HG02852 (cell line): ENCODE data around the gene MSI2.

Source experiments
- ATAC-seq: cut with Tn5 transposase; IDR thresholded peaks from one replicate; pipeline ENCODE4 v1.9.1; 2021; ENCODE audit warnings: mild to moderate bottlenecking, moderate library complexity; ENCODE audit not compliant: unreplicated experiment

The MSI2 gene

DNA sequence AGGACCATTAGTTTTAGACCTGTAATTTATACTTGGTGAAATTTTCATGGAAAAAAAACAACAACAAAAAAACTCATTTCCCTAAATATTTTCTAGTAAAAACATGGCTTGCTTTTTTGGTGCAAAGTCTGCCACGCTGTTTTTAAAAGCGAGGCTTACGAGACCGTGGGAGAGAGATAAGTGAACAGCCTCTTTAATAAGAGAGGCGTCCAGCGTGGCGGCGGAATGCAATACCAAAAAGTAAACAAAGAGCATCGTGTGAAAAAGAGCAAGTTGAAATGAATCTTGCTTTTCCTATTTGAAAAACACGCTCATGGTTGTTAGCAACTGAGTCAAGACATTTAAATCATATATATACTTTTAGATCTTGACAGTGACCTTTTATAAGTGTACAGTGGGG is 10.5 kb upstream of the MSI2 start:
- ATAC-seq, result no peak

DNA sequence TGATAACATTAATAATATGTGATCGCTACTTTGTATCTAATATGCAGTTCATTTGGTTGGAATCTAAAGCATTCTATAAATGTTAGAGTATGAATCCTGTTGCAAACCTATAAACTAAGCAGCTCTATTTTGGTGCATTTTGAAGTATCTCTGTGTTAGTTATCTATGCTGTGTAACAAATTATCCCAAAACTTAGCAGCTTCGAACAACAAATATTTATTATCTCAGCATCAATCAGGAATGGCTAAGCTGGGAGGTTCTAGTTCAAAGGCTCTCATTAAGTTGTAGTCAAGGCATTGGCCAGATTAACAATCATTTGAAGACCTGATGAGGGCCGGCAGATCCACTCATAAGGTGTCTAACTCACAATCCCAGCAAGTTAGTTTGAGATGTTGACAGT is 10.1 kb upstream of the MSI2 start:
- no peak for ATAC-seq

DNA sequence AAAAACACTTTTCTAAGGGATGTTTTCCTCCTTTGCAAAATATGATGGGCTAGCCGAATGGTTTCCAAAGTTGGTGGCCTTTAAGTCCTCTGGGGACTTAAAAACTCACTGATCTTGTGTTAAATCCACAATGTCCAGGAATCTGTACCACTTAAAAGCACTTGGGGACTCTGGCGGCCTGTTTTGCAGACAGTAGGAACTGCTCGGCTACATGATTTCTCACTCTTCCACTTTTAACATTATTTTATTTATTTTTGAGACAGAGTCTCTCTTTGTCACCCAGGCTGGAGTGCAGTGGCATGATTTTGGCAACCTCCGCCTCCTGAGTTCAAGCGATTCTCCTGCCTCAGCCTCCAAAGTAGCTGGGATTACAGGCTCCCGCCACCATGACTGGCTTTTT is 9.1 kb upstream of the MSI2 start:
- ATAC-seq, result no peak

DNA sequence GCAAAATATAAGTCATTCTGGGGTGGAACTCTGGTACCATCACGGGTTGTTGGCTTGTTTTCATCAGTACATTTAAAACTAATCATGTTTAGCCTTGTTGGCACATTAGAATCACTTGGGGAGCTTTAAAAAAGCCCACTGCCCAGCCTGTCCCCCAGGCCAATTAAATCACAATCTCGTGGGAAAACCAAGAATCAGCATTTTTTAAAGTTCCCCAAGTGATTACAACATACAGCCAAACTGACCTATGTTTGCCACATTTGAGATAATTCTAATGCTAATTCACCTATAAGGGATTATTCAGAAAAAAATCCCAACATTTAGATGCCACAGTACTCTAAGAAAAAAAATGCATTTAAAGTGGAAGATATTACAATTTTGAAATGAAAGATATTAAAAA is 8.4 kb upstream of the MSI2 start:
- no peak for ATAC-seq

DNA sequence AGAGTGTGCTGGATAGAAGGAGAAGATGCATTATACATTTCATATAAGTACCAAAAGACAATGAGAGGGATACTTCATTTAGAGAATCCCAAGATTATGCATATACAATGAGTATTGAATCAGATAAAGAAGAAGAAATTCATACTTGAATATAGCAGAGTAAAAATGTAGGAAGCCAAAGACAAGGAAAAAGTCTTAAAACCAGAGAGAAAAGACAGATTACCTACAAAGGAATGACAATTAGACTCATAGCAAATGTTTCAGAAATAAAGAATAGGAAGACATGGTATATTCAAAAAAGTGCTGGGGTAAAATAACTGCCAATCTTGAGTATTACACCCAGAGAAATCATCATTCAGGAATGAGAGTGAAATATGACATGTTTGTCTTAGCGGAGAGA is 6.8 kb upstream of the MSI2 start:
- no peak for ATAC-seq

DNA sequence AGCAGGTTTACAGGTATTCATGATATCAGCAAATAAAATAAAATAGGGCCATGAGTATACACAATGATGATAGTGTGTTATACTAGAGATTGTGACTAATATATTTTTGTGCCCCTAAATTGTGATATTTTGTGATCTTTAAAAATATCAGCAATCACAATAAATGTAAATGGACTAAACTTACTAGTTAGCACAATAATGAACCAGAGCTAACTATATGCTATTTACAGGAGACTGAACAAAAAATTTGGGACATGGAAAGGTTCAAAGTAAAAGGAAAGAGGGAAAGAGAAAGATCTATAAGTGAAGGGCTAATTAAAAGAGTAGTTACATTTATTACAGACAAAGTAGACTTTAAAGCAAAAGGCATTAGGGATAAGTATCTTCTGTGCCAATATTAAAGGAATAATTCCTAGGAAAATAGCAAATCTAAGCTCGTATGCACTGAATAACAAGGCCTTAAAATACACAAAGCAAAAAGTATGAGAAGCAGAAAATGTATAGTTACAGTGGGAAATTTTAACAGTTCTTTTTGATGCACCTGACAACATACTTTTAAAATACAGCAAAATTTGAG is 5.0 kb upstream of the MSI2 start:
- no peak for ATAC-seq

DNA sequence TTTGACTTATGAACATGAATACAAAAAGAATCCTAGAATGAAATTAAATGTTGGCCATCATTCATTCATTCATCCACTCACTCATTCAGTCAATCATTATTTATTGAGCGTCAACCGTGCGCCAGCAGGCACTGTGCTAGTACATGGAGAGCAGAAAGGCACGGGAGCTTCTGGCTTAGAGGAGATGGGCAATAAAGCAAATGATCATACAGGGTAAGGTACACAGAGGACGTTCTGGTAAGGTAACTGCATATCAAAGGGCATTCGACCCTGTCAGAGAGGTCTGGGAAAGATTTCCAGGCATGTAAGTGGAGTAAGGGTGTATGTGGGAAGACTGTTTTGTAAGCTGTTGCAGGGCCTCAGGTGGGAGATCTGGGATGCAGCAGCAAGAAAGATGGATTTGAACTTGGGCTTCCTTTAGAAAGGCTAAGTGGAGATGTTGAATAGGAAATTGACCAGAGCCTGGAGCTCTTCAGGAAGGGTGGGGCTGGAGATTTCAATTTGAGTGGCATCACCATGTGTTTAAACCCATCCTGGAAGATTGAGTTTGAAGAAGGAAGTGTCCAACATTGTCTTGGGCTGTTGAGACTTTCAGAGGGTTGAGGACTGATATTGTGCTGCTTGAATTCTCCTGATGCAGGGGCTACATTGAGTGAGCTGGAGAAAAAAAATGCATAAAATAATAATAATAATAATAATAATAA is 2.8 kb upstream of the MSI2 start:
- no peak for ATAC-seq

DNA sequence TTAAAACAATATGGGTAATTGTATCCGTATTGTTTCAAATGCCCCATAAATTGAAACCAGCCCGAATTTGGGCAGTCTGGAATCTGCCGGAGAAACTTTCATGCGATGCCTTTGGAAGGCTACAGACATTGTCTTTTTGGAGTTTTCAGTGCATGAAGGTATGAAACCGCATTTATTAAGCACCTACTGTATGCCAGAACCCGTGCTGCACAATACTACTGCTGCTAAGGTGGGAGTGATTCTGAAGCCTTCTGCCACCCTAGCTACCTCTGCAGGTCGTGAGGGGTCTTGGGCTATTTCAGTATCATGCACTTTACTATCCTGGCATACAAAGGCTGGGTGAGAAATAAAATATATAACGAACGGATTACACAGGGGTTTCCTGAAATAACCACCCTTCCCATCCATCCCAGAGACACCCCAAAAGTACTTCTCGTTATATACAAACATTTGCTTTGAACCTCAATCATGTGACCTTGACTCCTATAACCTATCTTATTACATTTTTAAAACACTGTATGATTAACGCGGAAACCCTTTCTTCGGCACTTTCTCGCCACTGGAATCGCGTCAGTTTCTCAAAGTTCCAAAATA is 1.0 kb upstream of the MSI2 start:
- no peak for ATAC-seq

DNA sequence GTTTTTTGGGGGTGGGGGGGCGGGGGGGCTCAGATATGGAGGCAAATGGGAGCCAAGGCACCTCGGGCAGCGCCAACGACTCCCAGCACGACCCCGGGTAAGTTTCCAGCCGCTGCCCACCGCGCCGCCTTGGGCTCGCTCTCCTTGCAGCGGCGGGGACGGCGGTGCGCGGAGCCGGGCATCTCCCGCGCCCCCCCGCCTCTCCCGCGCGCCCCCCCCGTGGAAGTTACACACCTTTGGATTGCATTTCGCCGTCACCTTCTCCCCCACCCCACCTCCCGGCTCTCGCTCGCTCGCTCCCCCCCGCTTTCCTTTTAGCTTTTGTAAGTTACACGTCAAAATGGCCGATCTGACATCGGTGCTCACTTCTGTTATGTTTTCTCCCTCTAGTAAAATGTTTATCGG is 387 bp downstream of the MSI2 start:
- ATAC-seq, result peak; percentile 10

DNA sequence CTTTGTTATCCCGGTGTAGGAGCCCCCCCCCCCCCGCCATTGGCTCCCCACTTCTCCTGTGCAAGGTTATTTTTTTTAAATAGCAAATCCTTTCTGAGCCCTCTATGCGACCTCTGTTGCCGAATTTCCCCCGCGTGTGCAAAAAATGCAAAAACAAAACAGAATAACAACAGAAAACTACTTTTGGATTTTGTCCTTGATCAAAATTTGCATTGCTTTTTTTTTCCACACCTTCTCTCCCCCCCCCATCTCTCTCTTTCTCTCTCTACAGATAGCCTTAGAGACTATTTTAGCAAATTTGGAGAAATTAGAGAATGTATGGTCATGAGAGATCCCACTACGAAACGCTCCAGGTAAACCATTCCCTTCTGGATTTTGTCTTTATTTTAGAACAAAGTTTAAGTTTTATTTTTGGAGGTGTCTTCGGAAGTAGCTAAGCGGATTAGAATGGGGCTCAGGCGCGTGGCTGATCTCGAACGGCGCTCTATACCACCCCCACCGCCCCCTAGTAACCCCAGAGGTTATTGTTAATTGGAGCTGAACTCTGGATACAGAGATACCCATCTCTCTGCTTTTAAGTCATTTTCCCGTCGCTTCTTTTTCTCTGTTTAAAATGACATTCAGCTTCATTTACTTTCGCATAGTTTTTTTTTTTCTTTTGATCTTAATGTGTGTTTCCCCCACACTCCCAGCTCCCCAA is 1.0 kb downstream of the MSI2 start:
- ATAC-seq, result no peak

DNA sequence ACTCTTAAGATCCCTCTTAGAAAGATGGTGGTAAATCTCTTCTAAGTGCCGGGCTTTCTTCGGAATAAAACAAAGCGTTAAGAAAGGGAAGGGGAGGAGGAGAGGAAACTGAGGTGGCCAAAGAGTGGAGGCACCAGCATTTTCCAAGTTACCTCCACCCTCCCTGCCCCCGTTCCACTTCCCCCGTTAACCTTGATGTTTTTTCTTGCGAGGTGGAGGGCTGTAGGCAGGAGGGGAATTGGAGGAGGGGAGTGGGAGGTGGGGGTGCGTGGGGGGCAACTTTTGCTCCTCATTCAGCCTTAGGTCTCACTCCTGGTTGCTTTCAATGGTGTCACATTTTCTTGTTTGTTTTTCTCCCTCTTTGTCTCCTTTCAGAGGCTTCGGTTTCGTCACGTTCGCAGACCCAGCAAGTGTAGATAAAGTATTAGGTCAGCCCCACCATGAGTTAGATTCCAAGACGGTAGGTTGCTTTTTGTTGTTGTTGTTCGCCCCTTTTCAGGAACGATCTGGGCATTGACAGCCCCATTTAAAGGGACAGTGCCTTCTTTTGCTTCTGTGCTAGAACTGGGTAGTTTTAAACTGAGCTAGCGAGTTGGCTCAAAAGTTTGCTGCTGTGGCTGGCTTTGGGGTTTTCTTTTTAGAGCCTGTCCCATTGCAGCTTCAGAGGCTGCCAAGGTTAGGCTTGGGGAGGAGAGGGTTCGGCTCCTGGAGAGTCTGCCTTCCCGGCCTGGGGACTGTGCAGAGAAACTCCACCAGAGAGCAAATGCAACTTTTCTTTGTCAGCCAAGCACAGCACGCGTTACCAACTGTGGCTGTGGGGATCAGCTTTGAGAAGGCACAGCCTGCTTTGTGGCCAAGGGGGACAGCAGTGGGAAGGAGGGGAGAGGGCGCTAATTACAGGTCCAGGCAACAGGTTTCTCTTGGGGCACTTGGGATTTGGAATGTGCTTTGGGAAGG is 1.9 kb downstream of the MSI2 start:
- ATAC-seq, result no peak

DNA sequence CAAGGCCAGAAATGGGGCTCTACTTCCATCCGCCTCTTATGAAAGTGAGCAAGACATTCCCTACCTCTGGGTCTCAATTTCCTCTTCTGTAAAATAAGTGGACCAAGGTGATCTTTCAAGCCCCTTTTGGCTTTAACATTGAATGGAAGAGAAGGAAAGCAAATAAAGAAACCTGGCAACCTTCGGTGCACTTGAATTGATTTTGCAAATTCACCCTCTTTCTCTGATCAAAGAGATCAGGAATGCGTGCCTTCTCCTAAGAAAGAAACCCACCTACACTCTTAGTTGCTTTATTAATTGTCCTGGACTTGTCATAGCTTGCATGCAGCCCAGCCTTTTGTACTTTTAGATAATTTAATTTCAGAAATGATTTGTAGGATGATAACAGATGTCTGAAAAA is 3.0 kb downstream of the MSI2 start:
- no peak for ATAC-seq

DNA sequence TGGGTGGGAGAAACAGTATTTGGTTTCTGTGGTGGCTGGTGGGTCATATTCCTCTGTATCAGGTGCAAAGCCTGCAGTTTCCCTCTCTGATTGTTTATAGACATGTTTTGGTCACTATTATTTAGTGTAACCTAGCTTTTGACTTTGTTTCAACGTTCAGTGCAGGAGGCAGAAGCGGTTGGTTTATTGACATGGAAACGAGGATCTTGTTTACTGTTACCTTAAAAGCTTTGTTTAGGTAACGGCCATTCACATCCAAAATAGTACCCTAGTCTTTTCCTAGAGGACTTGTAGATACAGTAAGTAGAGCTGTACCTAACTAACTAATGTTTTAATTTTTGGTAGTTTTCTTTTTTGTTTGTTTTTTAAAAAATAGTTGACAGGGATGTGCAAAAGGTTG is 3.5 kb downstream of the MSI2 start:
- no peak for ATAC-seq

DNA sequence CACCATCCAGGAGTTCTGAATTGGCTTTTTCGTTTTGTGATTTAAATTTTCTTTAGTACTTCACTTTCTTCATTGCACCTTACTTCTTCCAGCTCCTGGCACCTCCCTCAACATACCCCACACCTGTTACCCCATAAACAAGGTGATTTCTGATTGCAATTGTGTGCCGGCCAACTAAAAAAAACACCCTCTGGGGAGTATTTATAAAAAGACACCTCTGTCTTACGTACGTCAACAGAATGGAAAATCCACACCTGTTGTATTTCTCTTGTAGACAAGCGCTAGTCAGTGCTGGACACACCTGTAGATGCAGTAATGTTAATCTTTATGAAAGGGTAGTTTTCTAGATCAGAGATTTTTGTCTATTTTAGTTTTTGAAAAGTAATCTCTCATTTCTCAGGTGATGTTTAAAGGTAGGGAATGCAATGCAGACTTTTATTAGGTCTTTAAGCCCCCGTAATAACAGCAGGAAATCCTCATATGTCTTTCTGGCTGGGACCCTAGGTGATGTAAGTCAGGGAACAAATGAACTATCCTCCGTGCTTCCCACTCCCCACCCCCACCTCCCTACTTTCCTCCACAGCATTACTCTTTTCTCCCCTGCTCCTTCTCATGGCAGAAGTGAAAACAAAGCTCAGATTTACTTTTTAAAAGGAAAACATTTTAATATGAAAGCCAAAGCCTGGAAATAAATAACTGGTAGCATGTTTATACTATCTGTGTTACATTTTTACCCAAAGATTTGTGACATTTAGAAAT is 4.2 kb downstream of the MSI2 start:
- no peak for ATAC-seq

DNA sequence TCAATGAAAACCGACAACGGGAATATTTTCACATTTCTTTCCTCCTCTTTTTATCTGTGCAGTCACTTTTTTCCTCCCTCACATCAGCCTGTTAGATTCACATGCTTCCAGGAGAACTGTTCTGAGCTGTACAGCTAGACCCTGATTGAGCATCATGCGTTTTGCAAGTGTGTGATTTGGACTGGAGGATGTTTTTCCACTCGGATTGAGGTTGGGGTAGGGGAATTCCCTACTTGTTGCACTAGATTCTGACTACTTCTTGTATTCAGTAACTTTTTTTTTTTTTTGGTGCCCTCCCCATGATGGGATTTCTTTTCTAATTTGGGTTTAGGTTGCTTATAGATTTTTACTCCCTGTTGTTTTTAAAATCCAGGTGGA is 4.8 kb downstream of the MSI2 start:
- no peak for ATAC-seq

DNA sequence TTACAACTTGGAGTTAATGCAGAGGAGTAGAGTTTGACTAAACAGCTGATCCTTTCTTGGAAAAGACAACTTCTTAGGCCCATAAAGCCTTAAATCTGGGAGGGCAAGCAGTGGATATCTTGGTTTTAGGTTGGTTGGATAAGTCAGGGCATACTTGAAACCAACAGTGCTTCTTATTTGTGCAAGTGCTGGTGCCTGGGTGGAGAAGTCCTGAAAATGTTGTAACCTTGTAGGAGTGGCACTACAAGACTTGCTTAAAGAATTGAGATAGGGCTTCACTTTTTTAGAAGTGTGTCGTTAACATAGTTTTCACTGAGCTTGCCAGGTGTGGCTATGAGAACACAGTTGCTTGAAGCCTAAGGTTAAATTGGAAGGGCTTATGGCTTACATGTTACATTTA is 6.2 kb downstream of the MSI2 start:
- no peak for ATAC-seq

DNA sequence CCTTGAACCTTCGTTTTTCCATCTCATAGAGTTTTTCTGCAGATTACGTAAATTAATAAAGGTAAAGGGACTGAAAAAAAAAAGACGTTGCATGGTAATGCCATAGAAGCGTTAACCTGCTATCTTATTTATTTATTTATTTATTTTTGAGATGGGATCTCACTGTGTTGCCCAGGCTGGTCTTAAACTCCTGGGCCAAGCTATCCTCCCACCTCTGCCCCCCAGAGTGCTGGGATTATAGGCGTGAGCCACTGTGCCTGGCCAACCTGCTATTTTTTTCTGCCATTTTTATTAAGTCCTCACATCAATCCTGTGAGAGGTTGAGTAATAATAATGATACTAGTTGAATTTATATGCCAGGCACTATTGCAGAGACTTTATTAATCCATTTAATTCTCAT is 7.9 kb downstream of the MSI2 start:
- no peak for ATAC-seq

DNA sequence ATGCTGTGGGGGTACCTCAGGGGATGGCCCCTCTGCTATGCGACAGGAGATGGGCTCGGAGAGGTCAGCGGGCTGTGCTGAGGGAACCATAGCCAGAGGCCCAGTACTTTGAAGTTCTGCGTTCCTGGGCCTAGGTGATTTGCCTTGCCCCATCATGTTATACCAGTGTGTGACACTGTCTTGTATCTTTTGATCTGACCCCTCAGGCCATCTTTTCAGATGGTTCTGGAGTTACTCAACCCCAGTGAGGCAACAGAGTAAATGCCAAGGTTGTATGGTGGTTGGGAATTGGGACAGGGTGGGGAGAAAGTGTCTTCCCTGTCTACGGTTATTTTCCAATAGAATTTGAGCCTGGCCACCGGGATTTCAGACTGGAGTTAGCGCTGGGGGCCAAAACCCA is 8.5 kb downstream of the MSI2 start:
- no peak for ATAC-seq

DNA sequence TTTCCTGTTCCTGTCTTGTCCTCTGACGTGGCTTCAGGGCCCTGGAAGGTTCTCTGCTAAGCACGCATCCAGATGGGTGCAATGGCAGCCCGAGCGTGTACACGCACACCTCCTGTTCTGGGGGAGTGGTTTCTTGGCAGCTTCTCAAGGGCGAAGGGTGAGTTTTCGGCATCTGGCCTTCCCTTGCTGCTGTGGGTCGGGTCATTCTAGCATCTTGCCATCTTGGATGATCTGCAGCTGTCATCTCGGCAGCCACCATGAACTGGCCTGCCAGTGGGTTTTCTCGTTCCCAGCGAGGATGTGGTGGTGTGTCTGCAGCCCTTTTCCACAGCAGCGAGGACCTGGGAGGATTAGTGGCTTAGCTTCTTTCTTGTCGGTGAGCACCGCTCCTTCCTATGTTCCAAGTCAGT is 10.6 kb downstream of the MSI2 start:
- no peak for ATAC-seq

DNA sequence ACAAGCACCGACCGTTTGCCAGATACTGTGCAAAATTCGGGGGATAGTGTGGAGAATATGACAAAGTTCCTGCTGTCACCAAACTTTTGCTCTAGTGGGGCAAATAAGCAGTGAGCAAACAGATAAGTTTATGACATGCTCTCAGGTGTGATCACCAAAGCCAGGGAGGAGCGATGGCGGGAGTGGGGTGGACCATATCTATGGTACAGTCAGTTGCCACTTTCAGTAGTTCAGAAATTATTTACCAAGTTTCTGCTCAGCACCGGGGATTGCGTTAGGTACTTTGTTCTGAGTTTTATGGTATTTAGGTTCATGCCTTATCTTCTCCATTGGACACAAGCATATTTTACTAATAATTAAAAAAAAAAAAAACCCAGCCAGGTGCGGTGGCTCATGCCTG is 11.9 kb downstream of the MSI2 start:
- no peak for ATAC-seq
